ENCODE results near the gene TMEM43. TPM values are rescaled to one million over a fixed set of nuclear protein-coding genes. Genes with fewer than 3 reads are reported as not detected.

TMEM43 gene
- total RNA-seq (ENCODE audit: low replicate concordance) = 69.0 and 72.2 TPM in 2 replicates

GRCh38 chr3:14124615-14125192, at the start of gene TMEM43, which contains the start of gene CHCHD4:
TMEM43 (plus strand) TSS chr3:14125052; CDS start chr3:14125194, 142 bp downstream.
CHCHD4 (minus strand) TSS chr3:14124870; CDS start chr3:14124676, 194 bp downstream.

GRCh38 chr3:14178247-14179113, 53.6 kb downstream of the TMEM43 start, which contains the start of the genes LSM3 and XPC:
LSM3 (plus strand) TSS chr3:14178817; CDS start chr3:14178861, 44 bp downstream.
XPC (minus strand) TSS chr3:14178601; CDS start chr3:14178568, 33 bp downstream.

Other genes with a start within 250 kb of the TMEM43 start
- gene WNT7A, start 245.0 kb upstream of the TMEM43 start, total RNA-seq (ENCODE audit: low replicate concordance) = 0.60 TPM in 1 of 2 replicates, not detected in the other
- gene CHCHD4, start 182 bp upstream of the TMEM43 start, total RNA-seq (ENCODE audit: low replicate concordance) = 9.9 and 10.3 TPM in 2 replicates
- 43.7 and 64.0 TPM in 2 replicates for gene XPC, start 53.5 kb downstream of the TMEM43 start, total RNA-seq (ENCODE audit: low replicate concordance)
- gene LSM3, start 53.8 kb downstream of the TMEM43 start, total RNA-seq (ENCODE audit: low replicate concordance) = 4.4 and 8.9 TPM in 2 replicates

Data from smooth muscle cell of the coronary artery (primary cell).